ENCODE data around the gene IGSF9.
A peak's percentile ranks its signal among the peaks of the same experiment; 100 is the strongest.

The IGSF9 gene, protein sequence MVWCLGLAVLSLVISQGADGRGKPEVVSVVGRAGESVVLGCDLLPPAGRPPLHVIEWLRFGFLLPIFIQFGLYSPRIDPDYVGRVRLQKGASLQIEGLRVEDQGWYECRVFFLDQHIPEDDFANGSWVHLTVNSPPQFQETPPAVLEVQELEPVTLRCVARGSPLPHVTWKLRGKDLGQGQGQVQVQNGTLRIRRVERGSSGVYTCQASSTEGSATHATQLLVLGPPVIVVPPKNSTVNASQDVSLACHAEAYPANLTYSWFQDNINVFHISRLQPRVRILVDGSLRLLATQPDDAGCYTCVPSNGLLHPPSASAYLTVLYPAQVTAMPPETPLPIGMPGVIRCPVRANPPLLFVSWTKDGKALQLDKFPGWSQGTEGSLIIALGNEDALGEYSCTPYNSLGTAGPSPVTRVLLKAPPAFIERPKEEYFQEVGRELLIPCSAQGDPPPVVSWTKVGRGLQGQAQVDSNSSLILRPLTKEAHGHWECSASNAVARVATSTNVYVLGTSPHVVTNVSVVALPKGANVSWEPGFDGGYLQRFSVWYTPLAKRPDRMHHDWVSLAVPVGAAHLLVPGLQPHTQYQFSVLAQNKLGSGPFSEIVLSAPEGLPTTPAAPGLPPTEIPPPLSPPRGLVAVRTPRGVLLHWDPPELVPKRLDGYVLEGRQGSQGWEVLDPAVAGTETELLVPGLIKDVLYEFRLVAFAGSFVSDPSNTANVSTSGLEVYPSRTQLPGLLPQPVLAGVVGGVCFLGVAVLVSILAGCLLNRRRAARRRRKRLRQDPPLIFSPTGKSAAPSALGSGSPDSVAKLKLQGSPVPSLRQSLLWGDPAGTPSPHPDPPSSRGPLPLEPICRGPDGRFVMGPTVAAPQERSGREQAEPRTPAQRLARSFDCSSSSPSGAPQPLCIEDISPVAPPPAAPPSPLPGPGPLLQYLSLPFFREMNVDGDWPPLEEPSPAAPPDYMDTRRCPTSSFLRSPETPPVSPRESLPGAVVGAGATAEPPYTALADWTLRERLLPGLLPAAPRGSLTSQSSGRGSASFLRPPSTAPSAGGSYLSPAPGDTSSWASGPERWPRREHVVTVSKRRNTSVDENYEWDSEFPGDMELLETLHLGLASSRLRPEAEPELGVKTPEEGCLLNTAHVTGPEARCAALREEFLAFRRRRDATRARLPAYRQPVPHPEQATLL

DNA sequence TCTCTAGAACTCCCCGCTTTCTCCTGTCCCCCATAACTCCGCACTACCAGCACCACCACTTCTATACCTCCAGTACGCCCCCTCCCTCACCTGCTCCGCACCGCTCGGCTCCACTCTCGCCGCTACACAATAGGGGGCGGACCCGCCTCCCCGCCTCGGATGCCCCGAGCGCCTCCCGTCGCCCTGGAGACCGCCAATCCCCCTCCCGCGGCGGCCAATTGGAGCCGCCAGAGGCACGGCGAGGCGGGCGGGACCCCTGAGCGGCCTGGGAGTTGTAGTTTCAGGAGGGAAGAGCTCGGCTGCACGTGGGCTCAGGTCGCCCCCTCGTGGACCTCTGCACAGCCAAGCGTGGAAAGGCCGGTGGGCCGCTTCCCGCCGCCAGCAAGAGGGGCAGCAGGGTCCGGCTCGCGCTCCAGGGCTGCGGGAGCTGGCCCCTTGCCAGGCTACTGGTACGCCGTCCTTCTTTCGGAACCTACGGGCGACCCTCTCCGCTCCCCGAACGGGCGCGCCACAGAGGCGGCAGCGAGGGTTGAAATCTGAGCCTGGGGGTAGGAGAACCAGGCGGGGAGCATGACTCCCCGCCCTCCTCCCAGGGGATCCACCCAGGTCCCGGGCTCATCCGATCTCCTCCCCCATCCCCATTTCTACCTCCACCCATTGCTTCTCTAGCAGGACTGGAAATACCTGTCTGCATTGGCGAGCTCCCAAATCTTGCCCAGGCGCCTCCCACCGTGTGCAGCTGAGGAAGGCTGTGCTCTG, at the start of gene IGSF9:
Gene IGSF9 (minus strand): TSS at position 131 of the 759 bp plus-strand sequence. CDS start 2,159 bp downstream, outside the sequence.
- H3K4me3 ChIP-seq (ENCODE audit: low read depth, low read length): no peak within 1 kb of the TSS
- DNase-seq (ENCODE audit: low read depth): peak; percentile 40
- TF ChIP-seq, protein P1, sequence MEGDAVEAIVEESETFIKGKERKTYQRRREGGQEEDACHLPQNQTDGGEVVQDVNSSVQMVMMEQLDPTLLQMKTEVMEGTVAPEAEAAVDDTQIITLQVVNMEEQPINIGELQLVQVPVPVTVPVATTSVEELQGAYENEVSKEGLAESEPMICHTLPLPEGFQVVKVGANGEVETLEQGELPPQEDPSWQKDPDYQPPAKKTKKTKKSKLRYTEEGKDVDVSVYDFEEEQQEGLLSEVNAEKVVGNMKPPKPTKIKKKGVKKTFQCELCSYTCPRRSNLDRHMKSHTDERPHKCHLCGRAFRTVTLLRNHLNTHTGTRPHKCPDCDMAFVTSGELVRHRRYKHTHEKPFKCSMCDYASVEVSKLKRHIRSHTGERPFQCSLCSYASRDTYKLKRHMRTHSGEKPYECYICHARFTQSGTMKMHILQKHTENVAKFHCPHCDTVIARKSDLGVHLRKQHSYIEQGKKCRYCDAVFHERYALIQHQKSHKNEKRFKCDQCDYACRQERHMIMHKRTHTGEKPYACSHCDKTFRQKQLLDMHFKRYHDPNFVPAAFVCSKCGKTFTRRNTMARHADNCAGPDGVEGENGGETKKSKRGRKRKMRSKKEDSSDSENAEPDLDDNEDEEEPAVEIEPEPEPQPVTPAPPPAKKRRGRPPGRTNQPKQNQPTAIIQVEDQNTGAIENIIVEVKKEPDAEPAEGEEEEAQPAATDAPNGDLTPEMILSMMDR (IDR thresholded peaks at IDR 0.05; ENCODE audit: insufficient read depth, low read depth, low read length, missing control alignments): no peak

DNA sequence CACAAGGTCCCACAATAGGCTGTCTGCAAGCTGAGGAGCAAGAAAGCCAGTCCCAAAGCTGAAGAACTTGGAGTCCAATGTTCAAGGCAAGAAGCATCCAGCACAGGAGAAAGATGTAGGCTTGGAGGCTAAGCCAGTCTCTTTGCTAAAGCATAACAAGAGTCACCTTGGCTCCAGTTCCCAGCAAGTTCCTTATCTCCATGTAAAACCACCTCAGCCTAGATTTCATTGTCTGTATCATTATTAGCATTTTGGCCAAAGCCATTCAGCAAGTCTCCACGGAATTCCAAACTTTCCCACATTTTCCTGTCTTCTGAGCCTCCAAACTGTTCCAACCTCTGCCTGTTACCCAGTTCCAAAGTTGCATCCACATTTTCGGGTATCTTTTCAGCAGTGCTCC, 49.5 kb upstream of the IGSF9 start:
- TF ChIP-seq, protein P1 (IDR thresholded peaks at IDR 0.05; ENCODE audit: insufficient read depth, low read depth, low read length, missing control alignments): no peak
- H3K4me3 ChIP-seq (ENCODE audit: low read depth, low read length): no peak overlapping the region

DNA sequence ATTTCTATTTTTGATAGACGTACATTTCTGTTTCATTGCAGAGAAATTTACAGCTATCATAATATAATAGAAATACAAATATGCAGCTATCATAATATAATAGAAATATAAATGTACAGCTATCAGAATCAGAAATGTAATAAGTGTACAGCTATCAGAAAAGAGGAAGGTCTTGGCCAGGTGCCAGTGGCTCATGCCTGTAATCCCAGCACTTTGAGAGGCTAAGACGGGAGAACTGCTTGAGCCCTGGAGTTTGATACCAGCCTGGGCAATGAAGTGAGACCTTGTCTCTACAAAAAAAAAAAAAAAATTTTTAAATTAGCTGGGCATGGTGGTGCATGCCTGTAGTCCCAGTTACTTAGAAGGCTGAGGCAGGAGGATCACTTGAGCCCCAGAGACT, 48.5 kb upstream of the IGSF9 start:
- TF ChIP-seq, protein P1 (IDR thresholded peaks at IDR 0.05; ENCODE audit: insufficient read depth, low read depth, low read length, missing control alignments): no peak
- no peak for DNase-seq (ENCODE audit: low read depth)
- no peak overlapping the region for H3K4me3 ChIP-seq (ENCODE audit: low read depth, low read length)

More for the DNA sequence above, 49.5 kb upstream of the IGSF9 start:
- no peak for DNase-seq (ENCODE audit: low read depth)

DNA sequence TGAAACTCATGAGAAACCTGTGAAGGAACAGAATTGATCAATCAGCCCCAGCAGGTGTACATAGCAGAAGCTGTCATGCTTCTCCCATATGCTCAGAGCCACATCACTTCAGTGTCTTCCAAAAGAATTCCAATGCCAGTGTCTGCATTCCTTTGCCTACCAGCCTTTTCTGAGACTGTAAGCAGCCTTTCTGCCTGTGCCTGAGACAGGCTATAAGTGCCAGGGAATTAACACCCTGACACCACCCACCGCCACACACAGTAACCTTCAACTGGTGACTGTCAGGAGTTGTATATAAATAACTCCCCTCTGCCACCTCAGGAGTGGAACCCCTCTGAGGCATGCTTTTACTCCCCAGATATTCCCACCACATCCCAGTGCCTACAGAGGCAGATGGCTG, 46.7 kb upstream of the IGSF9 start:
- H3K4me3 ChIP-seq (ENCODE audit: low read depth, low read length): no peak overlapping the region
- no peak for DNase-seq (ENCODE audit: low read depth)
- TF ChIP-seq, protein P1 (IDR thresholded peaks at IDR 0.05; ENCODE audit: insufficient read depth, low read depth, low read length, missing control alignments): no peak

DNA sequence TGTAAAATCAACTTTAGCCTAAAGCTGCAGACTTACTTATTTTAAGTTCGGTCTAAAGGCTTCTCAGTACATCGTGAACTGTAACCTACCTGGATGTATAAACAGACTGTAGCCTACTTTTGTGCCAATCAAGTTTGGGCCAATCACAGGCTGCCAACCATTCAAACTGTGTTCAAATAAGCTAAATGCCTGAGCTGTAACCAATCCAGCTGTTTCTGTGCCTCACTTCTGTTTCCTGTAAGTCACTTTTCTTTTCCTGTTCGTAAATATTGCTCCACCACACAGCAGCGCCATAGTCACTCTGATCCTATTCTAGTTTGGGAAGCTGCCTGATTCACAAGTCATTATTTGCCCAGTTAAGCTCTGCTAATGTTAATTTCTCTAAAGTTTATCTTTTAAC, 46.1 kb upstream of the IGSF9 start:
- peak; percentile 17 for DNase-seq (ENCODE audit: low read depth)
- no peak overlapping the region for H3K4me3 ChIP-seq (ENCODE audit: low read depth, low read length)
- TF ChIP-seq, protein P1 (IDR thresholded peaks at IDR 0.05; ENCODE audit: insufficient read depth, low read depth, low read length, missing control alignments): no peak

DNA sequence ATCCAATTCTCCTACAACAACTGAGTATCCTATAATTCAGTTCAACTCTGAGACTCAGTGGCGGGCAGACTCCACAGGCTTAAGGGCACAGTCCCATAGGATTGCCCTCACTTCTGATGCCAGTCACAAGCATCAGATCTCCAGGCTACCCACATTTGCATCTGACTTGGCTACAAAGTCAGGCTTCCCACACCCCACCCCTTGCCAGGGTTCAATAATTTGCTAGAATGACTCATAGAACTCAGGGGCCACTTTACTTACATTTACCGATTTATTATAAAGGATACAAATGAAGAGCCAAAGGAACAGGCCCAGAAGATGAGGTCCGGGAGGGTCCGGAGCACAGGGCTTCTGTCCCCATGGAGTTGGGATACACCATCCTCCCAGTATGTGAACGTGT, 44.6 kb upstream of the IGSF9 start:
- H3K4me3 ChIP-seq (ENCODE audit: low read depth, low read length): no peak overlapping the region
- DNase-seq (ENCODE audit: low read depth): no peak
- TF ChIP-seq, protein P1 (IDR thresholded peaks at IDR 0.05; ENCODE audit: insufficient read depth, low read depth, low read length, missing control alignments): no peak
